HFFc6 (cell line): ENCODE data around the gene HSF4. TPM values are rescaled to one million over a fixed set of nuclear protein-coding genes. Genes with fewer than 3 reads are reported as not detected.
A peak's percentile ranks its signal among the peaks of the same experiment; 100 is the strongest.

Source experiments
- DNase-seq: peaks from one replicate; pipeline ENCODE4 v3.0.0-alpha.2; 2018
- H3K27ac Mint-ChIP-seq: 2 replicates; pipeline ENCODE4 v1.8.0; 2020; ENCODE audit warnings: mild to moderate bottlenecking, mixed read lengths
- H3K27me3 Mint-ChIP-seq: 2 replicates; pipeline ENCODE4 v1.8.0; 2021; ENCODE audit warnings: mild to moderate bottlenecking, moderate library complexity, mixed read lengths; ENCODE audit not compliant: insufficient read depth
- H3K36me3 Mint-ChIP-seq: 2 replicates; pipeline ENCODE4 v1.8.0; 2021; ENCODE audit warnings: low read depth, mixed read lengths
- H3K4me1 Mint-ChIP-seq: 2 replicates; pipeline ENCODE4 v1.8.0; 2020; ENCODE audit warnings: low read depth, mixed read lengths
- H3K4me3 Mint-ChIP-seq: 2 replicates; pipeline ENCODE4 v1.8.0; 2020; ENCODE audit warnings: mild to moderate bottlenecking, moderate library complexity, mixed read lengths
- H3K9me3 Mint-ChIP-seq: 2 replicates; pipeline ENCODE4 v1.8.0; 2020; ENCODE audit warnings: mild to moderate bottlenecking, mixed read lengths
- CTCF ChIP-seq: fragments of 200-600 bp; sonication (generic); IDR thresholded peaks from 2 replicates; pipeline ENCODE4 v1.5.0; 2021; ENCODE audit warnings: antibody characterized with exemption, mild to moderate bottlenecking
- total RNA-seq, 6 experiments: library from RNA; stranded (reverse); fragmentation: NEBNext Ultra II Directional; extraction: Animal tissue kit (Norgen Biotek cat#: 25700); gene quantifications; 2 replicates in 1 of 6; 3 replicates in 5 of 6; pipeline ENCODE4 v1.2.3, GENCODE V29; 2021

Gene HSF4
- total RNA-seq, 6 experiments from 2014 or later, result 3.3 to 5.5 (median 4.6) TPM

GRCh38 chr16:67184995-67185650 is 20.6 kb downstream of the HSF4 start:
- DNase-seq, result peak; percentile 93
- Mint-ChIP-seq H3K36me3 (no peaks in the 10 kb centered on the region), H3K27me3 (peaks cover 3% of the 10 kb centered on the region), H3K4me3 (peak overlapping the region; percentile 78), H3K9me3 (no peaks in the 10 kb centered on the region), H3K27ac (peak overlapping the region; percentile 50), H3K4me1 (peaks cover 22% of the 10 kb centered on the region)
- TF ChIP-seq CTCF, result peak; percentile 89

- DNase-seq, result no peak
- Mint-ChIP-seq H3K36me3 (no peaks in the 10 kb centered on the region), H3K4me1 (peaks cover 28% of the 10 kb centered on the region), H3K9me3 (no peaks in the 10 kb centered on the region), H3K27me3 (peaks cover 3% of the 10 kb centered on the region), H3K27ac (peak overlapping the region; percentile 50; the same call in 1 of the 2 replicates), H3K4me3 (peak overlapping the region; percentile 78)
- peak; percentile 31 for TF ChIP-seq CTCF
Observed at GRCh38 chr16:67185651-67186134, 21.1 kb downstream of the HSF4 start.

GRCh38 chr16:67186550-67186950 is 22.0 kb downstream of the HSF4 start:
- Mint-ChIP-seq H3K27ac (peak overlapping the region; percentile 10; the same call in 1 of the 2 replicates), H3K36me3 (no peaks in the 10 kb centered on the region), H3K4me3 (peak overlapping the region; percentile 21; the same call in 1 of the 2 replicates), H3K4me1 (peaks cover 33% of the 10 kb centered on the region), H3K27me3 (peaks cover 3% of the 10 kb centered on the region), H3K9me3 (no peaks in the 10 kb centered on the region)
- TF ChIP-seq CTCF, result no peak
- peak; percentile 64 for DNase-seq

GRCh38 chr16:67187175-67187890 is 22.8 kb downstream of the HSF4 start:
- Mint-ChIP-seq H3K27ac (no peak overlapping the region), H3K4me1 (peaks cover 36% of the 10 kb centered on the region), H3K36me3 (no peaks in the 10 kb centered on the region; the same call in 1 of the 2 replicates), H3K27me3 (peaks cover 3% of the 10 kb centered on the region), H3K9me3 (no peaks in the 10 kb centered on the region), H3K4me3 (no peak overlapping the region)
- no peak for TF ChIP-seq CTCF
- no peak for DNase-seq

- DNase-seq, result no peak
- H3K4me1 Mint-ChIP-seq, result peaks cover 45% of the 10 kb centered on the region
- no peak overlapping the region for H3K27ac Mint-ChIP-seq
- peaks cover 9% of the 10 kb centered on the region for H3K36me3 Mint-ChIP-seq
- TF ChIP-seq CTCF, result no peak
- no peak overlapping the region for H3K4me3 Mint-ChIP-seq
- H3K9me3 Mint-ChIP-seq, result no peaks in the 10 kb centered on the region
- peaks cover 3% of the 10 kb centered on the region for H3K27me3 Mint-ChIP-seq
Observed at GRCh38 chr16:67188323-67188722, 23.8 kb downstream of the HSF4 start.
